HK-2 (cell line): ENCODE measurements around the gene NCAPD3.
"Not testable (repeated sequence)": the region's sequence is repeated elsewhere in the genome, so short reads cannot be mapped to it uniquely, and the experiment has no call there.

Source experiments
- DNase-seq: peaks from one replicate; pipeline ENCODE4 v3.0.0-alpha.2; 2018; ENCODE audit not compliant: unreplicated experiment

NCAPD3 gene

GRCh38 chr11:134131628-134132244, 92.0 kb downstream of the NCAPD3 start:
- no peak for DNase-seq

- DNase-seq = no peak
Observed at GRCh38 chr11:134126217-134126822, 97.4 kb downstream of the NCAPD3 start.

- DNase-seq = no peak
Observed at GRCh38 chr11:134125507-134125906, 98.3 kb downstream of the NCAPD3 start.

DNA sequence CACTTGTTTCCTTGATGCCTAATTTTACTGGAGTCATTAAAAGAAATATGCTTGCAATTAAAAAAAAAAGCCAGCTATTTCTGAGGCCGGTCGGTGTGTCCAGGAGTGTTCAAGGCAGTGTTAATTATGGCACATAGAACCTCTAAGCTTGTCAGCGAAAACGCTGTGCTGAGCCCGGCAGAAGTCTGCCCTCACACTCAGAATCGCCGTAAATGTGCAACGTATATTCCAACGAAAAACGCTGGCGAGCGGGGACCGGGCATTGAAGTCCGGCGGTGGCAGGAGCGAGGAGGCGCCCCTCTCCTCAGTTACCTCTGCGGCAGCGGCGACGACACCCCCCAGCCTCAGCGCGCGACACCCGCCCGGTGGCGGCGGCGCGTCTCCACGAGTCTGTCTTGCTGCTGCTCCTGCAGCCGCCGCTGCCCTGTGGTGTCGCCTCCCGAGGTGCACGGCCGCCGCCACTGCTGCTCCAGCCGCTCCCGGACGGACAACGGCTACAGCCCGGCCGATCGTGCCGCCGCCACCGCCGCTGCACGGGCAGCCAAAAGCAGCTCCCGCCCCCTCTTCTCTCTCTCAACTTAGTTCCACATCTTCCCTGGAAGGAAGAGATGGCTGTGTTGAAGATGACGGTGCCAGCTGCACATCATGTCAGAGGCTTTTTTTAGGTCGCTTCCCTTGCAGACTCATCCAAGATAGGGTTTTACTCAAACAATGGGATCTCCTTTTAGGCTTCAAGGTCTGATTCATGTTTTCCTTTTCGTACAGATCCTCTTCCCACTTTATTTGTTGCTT, 98.9 kb downstream of the NCAPD3 start:
- no peak for DNase-seq

GRCh38 chr11:134120921-134121526, 102.7 kb downstream of the NCAPD3 start:
- no peak for DNase-seq

- DNase-seq = no peak
Observed at GRCh38 chr11:134120143-134120850, 103.5 kb downstream of the NCAPD3 start.

GRCh38 chr11:134119094-134119493, 104.7 kb downstream of the NCAPD3 start:
- DNase-seq = no peak

DNA sequence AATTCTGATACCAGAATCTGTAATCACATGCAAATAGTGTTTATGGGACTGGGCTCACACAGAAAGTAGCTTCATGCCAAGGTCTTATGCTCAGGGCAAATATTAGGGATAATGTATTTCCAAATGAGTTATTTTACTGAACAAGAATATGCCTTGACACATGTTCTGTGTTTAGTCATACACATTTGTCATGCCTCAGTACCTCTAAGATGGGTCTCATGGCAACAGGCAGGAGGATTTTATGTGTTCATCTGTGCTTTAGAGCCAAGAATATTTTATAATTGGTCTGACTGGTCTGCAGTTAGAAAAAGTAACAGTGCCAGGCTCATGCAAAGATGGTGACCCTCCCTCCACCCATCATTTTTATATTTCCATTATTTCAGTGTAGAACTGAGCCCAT, 105.8 kb downstream of the NCAPD3 start:
- no peak for DNase-seq

DNA sequence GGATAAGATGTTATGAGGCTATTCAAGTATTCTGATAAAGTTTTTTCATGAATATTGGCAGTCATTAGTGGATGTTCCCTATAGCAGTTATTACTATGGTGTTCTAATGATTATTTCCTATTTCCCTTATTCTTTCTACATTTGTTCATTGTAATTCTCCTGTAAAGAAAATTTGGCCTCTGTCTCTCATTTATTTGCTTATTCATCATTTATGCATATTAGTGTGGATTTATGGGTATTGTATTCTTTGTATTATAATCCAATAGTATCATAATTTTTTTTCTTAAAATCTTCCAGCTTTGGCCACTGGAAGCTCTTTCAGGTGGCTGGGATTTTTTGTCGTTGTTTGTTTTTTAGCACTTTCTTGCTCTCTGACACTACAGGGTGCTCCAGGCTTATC, 107.6 kb downstream of the NCAPD3 start:
- DNase-seq = no peak

GRCh38 chr11:134113787-134114186, 110.0 kb downstream of the NCAPD3 start:
- not testable (repeated sequence) for DNase-seq

DNA sequence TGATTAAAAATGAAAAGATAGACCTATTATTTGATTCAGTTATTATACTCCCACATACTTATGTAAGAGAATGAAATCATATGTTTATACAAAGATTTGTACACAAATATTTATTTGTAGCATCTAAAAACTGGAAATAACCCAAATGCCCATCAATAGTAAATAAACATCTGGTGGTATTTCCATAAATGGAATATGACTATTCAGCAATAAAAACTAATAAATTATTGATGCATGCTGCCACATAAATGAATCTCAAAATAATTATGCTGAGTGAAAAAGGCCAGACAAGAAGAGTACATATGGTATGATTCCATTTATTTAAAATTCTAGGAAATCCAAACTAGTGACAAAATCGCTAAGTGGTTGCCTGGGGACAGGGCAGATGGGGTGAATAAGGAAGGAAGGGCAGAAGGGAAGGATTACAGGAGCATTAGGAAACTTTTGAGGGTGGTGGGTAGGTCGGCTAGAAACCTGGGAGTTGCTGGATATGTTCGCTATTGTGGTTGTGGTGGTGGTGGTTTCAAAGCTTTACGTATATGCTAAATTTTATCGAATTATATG, 113.4 kb downstream of the NCAPD3 start:
- no peak for DNase-seq
